Panc1 (cell line): ENCODE results near the gene CNN2.

ENCODE experiments used
- CTCF ChIP-seq: fragments of 450-650 bp; IDR thresholded peaks from 2 replicates; pipeline ENCODE4 v1.5.1; 2017; ENCODE audit warnings: mild to moderate bottlenecking
- POLR2AphosphoS5 ChIP-seq: IDR thresholded peaks from 2 replicates; pipeline ENCODE4 v1.6.1; 2012; ENCODE audit warnings: mild to moderate bottlenecking, low read depth, low read length, moderate library complexity
- REST ChIP-seq, 2 experiments: IDR thresholded peaks; 2 replicates each; pipeline ENCODE4 v1.6.1; 2011 to 2012; ENCODE audit warnings: low read depth in 2 of 2, control low read depth in 1 of 2, low read length in 1 of 2, mild to moderate bottlenecking in 1 of 2, moderate library complexity in 1 of 2; ENCODE audit not compliant: insufficient read depth in 1 of 2
- SIN3A ChIP-seq: IDR thresholded peaks from 2 replicates; pipeline ENCODE4 v1.6.1; 2012; ENCODE audit warnings: low read depth, mild to moderate bottlenecking, low read length, moderate library complexity, borderline replicate concordance; ENCODE audit not compliant: insufficient read depth
- TCF7L2 ChIP-seq: IDR thresholded peaks from 2 replicates; pipeline ENCODE4 v1.6.1; 2011; ENCODE audit warnings: mild to moderate bottlenecking, low read depth, low read length, inconsistent platforms

GRCh38 chr19:1019616-1019961, 6.8 kb upstream of the CNN2 start:
- TF ChIP-seq CTCF (no peak), SIN3A (no peak), REST (IDR thresholded peaks at IDR 0.05; ENCODE audit: insufficient read depth in 1 of 2, low read depth in 2 of 2, low read length in 1 of 2) (no peak), POLR2AphosphoS5 (no peak), TCF7L2 (no peak)
